K562 (cell line): Measurements from ENCODE around the gene ADAM22. TPM values are rescaled to one million over a fixed set of nuclear protein-coding genes. Genes with fewer than 3 reads are reported as not detected.

ENCODE experiments used
- ATAC-seq: fragments of 200-7000 bp; cut with Tn5 transposase; 3 replicates; pipeline ENCODE4 v1.9.1; 2020; ENCODE audit warnings: moderate library complexity
- BruUV-seq: library from RNA; stranded (reverse); fragments of 400-500 nt; replicated peaks from 2 replicates; lab custom pipeline; 2021; lab: Mats Ljungman, UMichigan
- CTCF ChIA-PET: fragments of 300-600 bp; formaldehyde crosslinking; extraction: SDS; loops from one replicate; lab custom pipeline; 2021; ENCODE audit warnings: low intra/inter-chr PET ratio; lab: Yijun Ruan, JAX
- POLR2A ChIA-PET: fragments of 300-600, 350-650 bp; sonication (Branson Sonifier 250); formaldehyde crosslinking; extraction: SDS; loops from one replicate; lab custom pipeline; 2021; ENCODE audit warnings: antibody characterized with exemption, inconsistent platforms; lab: Yijun Ruan, JAX
- DNase-seq, 4 experiments: peaks; one replicate each; pipeline versions ENCODE4 v3.0.0 to v3.0.0-alpha.2; 2011 to 2018; ENCODE audit warnings: low spot score in 3 of 4, mixed read lengths in 3 of 4; ENCODE audit errors: extremely low read depth in 1 of 4
- FAIRE-seq: peaks from 2 replicates; lab custom pipeline; 2011; peaks lifted over from hg19 to GRCh38; lab: Jason Lieb, UNC
- H2AFZ ChIP-seq: 2 replicates; pipeline ENCODE4 v1.6.0; 2011; ENCODE audit warnings: low read depth, low read length, control low read depth, inconsistent platforms
- H3K27ac ChIP-seq: fragments of 200-600 bp; 3 replicates; pipeline ENCODE4 v1.8.0; 2011; ENCODE audit warnings: low read depth, mild to moderate bottlenecking, control low read depth, inconsistent platforms, low read length, moderate library complexity, mixed read lengths; ENCODE audit errors: extremely low read depth
- H3K27me3 ChIP-seq, 2 experiments: fragments of 300-600 bp in 1 of 2; 2 replicates in 1 of 2; 3 replicates in 1 of 2; pipeline versions ENCODE4 v1.6.0 to v1.8.0; 2011; ENCODE audit warnings: inconsistent platforms in 2 of 2, low read length in 2 of 2, mild to moderate bottlenecking in 1 of 2, mixed read lengths in 1 of 2, moderate library complexity in 1 of 2; ENCODE audit not compliant: control insufficient read depth in 2 of 2, insufficient read depth in 2 of 2
- H3K36me3 ChIP-seq: fragments of 300-600 bp; 3 replicates; pipeline ENCODE4 v1.8.0; 2011; ENCODE audit warnings: mild to moderate bottlenecking, low read length, inconsistent platforms; ENCODE audit not compliant: control insufficient read depth, insufficient read depth
- H3K4me1 ChIP-seq, 2 experiments: fragments of 200-600 bp in 1 of 2; replicated peaks in 1 of 2; 2 replicates in 1 of 2; 3 replicates in 1 of 2; pipeline versions ENCODE4 v1.5.1 to v1.8.0; 2011; ENCODE audit warnings: inconsistent platforms in 2 of 2, low read length in 2 of 2, mild to moderate bottlenecking in 1 of 2, mixed read lengths in 1 of 2, moderate library complexity in 1 of 2; ENCODE audit not compliant: control insufficient read depth in 2 of 2, insufficient read depth in 2 of 2
- H3K4me2 ChIP-seq: 2 replicates; pipeline ENCODE4 v1.6.1; 2011; ENCODE audit warnings: low read length, control low read depth, inconsistent platforms, mixed read lengths; ENCODE audit not compliant: insufficient read depth
- H3K4me3 ChIP-seq: fragments of 200-600 bp; sonication (generic), shearing (Covaris generic); 2 replicates; pipeline ENCODE4 v1.5.1; 2016; ENCODE audit warnings: control low read depth, inconsistent platforms
- H3K79me2 ChIP-seq: fragments of 200-600 bp; 3 replicates; pipeline ENCODE4 v1.8.0; 2011; ENCODE audit warnings: low read length, inconsistent platforms; ENCODE audit not compliant: control insufficient read depth, insufficient read depth
- H3K9ac ChIP-seq, 2 experiments: 2 replicates each; pipeline versions ENCODE4 v1.6.0 to v1.6.1; 2011; ENCODE audit warnings: low read depth in 2 of 2, low read length in 2 of 2, control low read depth in 1 of 2, inconsistent platforms in 1 of 2, mild to moderate bottlenecking in 1 of 2, mixed read lengths in 1 of 2; ENCODE audit not compliant: insufficient read depth in 1 of 2
- H3K9me1 ChIP-seq: one replicate; pipeline ENCODE4 v1.6.0; 2011; ENCODE audit warnings: inconsistent platforms, mild to moderate bottlenecking, low read length, moderate library complexity; ENCODE audit not compliant: control insufficient read depth, insufficient read depth
- H3K9me3 ChIP-seq: replicated peaks from 2 replicates; pipeline ENCODE4 v1.5.1; 2011; ENCODE audit warnings: low read depth, low read length, inconsistent platforms; ENCODE audit not compliant: control insufficient read depth, insufficient read depth
- H4K20me1 ChIP-seq: replicated peaks from 2 replicates; pipeline ENCODE4 v1.6.1; 2011; ENCODE audit warnings: low read length, inconsistent platforms, mixed read lengths; ENCODE audit not compliant: control insufficient read depth, insufficient read depth
- MAFG ChIP-seq: fragments of 450-650 bp; conservative IDR thresholded peaks from 2 replicates; pipeline ENCODE4 v1.6.1; 2016; ENCODE audit warnings: missing genetic modification characterization, missing compliant biosample characterization
- POLR2H ChIP-seq: IDR thresholded peaks from 2 replicates; pipeline ENCODE4 v1.6.1; 2016; ENCODE audit warnings: missing genetic modification characterization, low read depth, mild to moderate bottlenecking, control low read depth, missing compliant biosample characterization, moderate library complexity
- RAD21 ChIP-seq, 2 experiments: fragments of 250-450 bp in 1 of 2; fragments of 450-650 bp in 1 of 2; sonication (Bioruptor Pico) in 1 of 2; formaldehyde crosslinking in 1 of 2; IDR thresholded peaks in 1 of 2; conservative IDR thresholded peaks in 1 of 2; 2 replicates each; pipeline versions ENCODE4 v1.4.0 to v1.8.0; 2020 to 2022; ENCODE audit warnings: mild to moderate bottlenecking in 2 of 2, moderate library complexity in 1 of 2
- REST ChIP-seq, 2 experiments: fragments of 450-650 bp; formaldehyde crosslinking in 1 of 2; IDR thresholded peaks; 2 replicates each; pipeline versions ENCODE4 v1.4.0 to v1.6.1; 2014 to 2020; ENCODE audit warnings: mild to moderate bottlenecking in 2 of 2, borderline replicate concordance in 1 of 2, low read depth in 1 of 2
- in situ Hi-C: fragments of 300-500 bp; cut with MboI; formaldehyde crosslinking; loops from 4 replicates; pipeline ENCODE4 v1.15.0; 2018; ENCODE audit warnings: inconsistent platforms, mixed read lengths
- intact Hi-C: fragments of 100-400 bp; cut with micrococcal nuclease; formaldehyde crosslinking; loops from 2 replicates; pipeline ENCODE4 v1.14.2; 2022
- polyA plus RNA-seq, 8 experiments: library from polyadenylated mRNA; depleted of rRNA in 4 of 8; stranded (reverse) in 5 of 8; unstranded in 3 of 8; fragments of >200 nt; fragmentation: Nextera tagmentation in 2 of 8; fragmentation: Illumina TruSeq in 1 of 8; extraction: Ambion mirVana in 2 of 8; extraction: Trizol in 1 of 8; gene quantifications; 2 replicates each; pipeline versions ENCODE4 v1.2.1 to v1.2.3, GENCODE V29; 2011 to 2014; ENCODE audit warnings: inconsistent platforms in 1 of 8, missing spikeins in 1 of 8
- total RNA-seq, 7 experiments: library from RNA; depleted of rRNA in 6 of 7; stranded (reverse); fragments of >200 nt in 6 of 7; fragmentation: Illumina TruSeq in 2 of 7; extraction: Trizol in 2 of 7; gene quantifications; 2 replicates each; pipeline versions ENCODE4 v1.2.1 to v1.2.3, GENCODE V29; 2011 to 2021; ENCODE audit warnings: low replicate concordance in 1 of 7
- TF ChIP-seq, protein P1 (sequence below), 3 experiments: IDR thresholded peaks in 2 of 3; conservative IDR thresholded peaks in 1 of 3; 2 replicates each; pipeline ENCODE4 v1.5.1; 2011 to 2012; ENCODE audit warnings: low read length in 3 of 3, mild to moderate bottlenecking in 3 of 3, control low read depth in 2 of 3, improper control_type of control experiment in 1 of 3, inconsistent platforms in 1 of 3, low read depth in 1 of 3, mixed read lengths in 1 of 3, moderate library complexity in 1 of 3; ENCODE audit not compliant: insufficient read depth in 2 of 3

Gene ADAM22
- total and polyA plus RNA-seq, 9 of the 15 experiments (the other 6 are each of a cell fraction or from before 2014, with no cell fraction given): 0.01 to 0.58 (median 0.18) TPM

DNA sequence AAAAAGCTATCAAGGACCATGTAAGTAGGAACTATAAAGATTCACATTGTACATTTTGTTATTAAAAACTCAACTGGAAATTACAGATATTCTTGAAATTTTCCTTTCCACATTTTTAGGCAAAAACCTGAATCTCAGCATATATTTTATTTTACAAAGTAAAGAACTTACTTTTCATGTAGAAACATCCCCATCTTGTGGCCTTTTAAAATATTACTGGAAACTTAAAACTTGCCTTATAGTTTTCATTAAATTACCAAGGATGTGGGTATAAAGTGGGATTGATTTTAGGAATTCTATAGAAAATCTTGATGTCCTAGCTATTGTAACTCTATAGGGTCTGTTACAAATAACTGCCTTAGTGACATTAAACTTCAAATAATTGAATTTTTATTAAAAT lies 47.2 kb upstream of the ADAM22 start:
- FAIRE-seq (no peak), DNase-seq (no peak), ATAC-seq (0 out of 3 replicates have a peak, but pooled peaks have one; percentile 33)
- H4K20me1 ChIP-seq: no peaks in the 10 kb centered on the region
- in situ Hi-C loops (no loop called here), intact Hi-C loops (loop anchor here (1.0 to 5.0 kb wide), 3 partner anchors 88 to 575 kb away; no protein-coding TSS in a partner anchor)
- POLR2A ChIA-PET: interaction anchor here (0.8 to 1.1 kb wide), 2 partner anchors 8 to 158 kb away, joined by 3 read pairs; no protein-coding TSS in a partner anchor
- H3K4me1 ChIP-seq: no peaks in the 10 kb centered on the region
- no peaks in the 10 kb centered on the region for H3K9me1 ChIP-seq
- H3K9me3 ChIP-seq: no peaks in the 10 kb centered on the region
- H3K27me3 ChIP-seq: no peaks in the 10 kb centered on the region
- H3K4me3 ChIP-seq: no peak overlapping the region
- no TSS peak for BruUV-seq
- peaks cover 96% of the 10 kb centered on the region for H3K79me2 ChIP-seq
- H3K4me2 ChIP-seq: no peak overlapping the region
- no peak overlapping the region for H3K27ac ChIP-seq
- CTCF ChIA-PET: interaction anchor here (0.9 to 3.7 kb wide), 2 partner anchors 89 to 960 kb away, joined by 3 to 25 read pairs; no protein-coding TSS in a partner anchor
- H2AFZ ChIP-seq: no peak overlapping the region
- no peak overlapping the region for H3K9ac ChIP-seq
- H3K36me3 ChIP-seq: peaks cover 99% of the 10 kb centered on the region
- TF ChIP-seq RAD21 (CRISPR knock-in tag; conservative IDR thresholded peaks at IDR 0.05 in 1 of 2, IDR thresholded peaks at IDR 0.05 in 1 of 2): peak; percentile 51 to 56
- TF ChIP-seq, protein P1, sequence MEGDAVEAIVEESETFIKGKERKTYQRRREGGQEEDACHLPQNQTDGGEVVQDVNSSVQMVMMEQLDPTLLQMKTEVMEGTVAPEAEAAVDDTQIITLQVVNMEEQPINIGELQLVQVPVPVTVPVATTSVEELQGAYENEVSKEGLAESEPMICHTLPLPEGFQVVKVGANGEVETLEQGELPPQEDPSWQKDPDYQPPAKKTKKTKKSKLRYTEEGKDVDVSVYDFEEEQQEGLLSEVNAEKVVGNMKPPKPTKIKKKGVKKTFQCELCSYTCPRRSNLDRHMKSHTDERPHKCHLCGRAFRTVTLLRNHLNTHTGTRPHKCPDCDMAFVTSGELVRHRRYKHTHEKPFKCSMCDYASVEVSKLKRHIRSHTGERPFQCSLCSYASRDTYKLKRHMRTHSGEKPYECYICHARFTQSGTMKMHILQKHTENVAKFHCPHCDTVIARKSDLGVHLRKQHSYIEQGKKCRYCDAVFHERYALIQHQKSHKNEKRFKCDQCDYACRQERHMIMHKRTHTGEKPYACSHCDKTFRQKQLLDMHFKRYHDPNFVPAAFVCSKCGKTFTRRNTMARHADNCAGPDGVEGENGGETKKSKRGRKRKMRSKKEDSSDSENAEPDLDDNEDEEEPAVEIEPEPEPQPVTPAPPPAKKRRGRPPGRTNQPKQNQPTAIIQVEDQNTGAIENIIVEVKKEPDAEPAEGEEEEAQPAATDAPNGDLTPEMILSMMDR (IDR thresholded peaks at IDR 0.05 in 2 of 3, conservative IDR thresholded peaks at IDR 0.05 in 1 of 3; ENCODE audit: insufficient read depth in 2 of 3, low read depth in 1 of 3, low read length in 3 of 3): peak in 2 of 3 experiments; percentile 20 to 50; a peak in 2 of 6 replicates
- 0 out of 2 replicates have a peak, but pooled peaks have one; percentile 30 for TF ChIP-seq POLR2H (tag)
- peak; percentile 19; the same call in 1 of the 2 replicates for TF ChIP-seq REST (IDR thresholded peaks at IDR 0.05; ENCODE audit: borderline replicate concordance)
- no peak for TF ChIP-seq REST (CRISPR knock-in tag; IDR thresholded peaks at IDR 0.05; ENCODE audit: low read depth)
- TF ChIP-seq MAFG (tag): no peak
